Stimulated activated CD8-positive, alpha-beta memory T cell treated with anti-CD3 and anti-CD28 coated beads, Interleukin-15, amount 100 ng/mL, for 4 hours (primary cell): Measurements from ENCODE around the gene EHMT1.

Experiments used
- DNase-seq, 2 donors: peaks; one replicate each; pipeline ENCODE4 v3.0.0-alpha.2; 2020; ENCODE audit warnings: low read depth in 2 of 2

EHMT1 gene

GRCh38 chr9:137646341-137646740 lies 27.5 kb downstream of the EHMT1 start:
- DNase-seq: no peak

- DNase-seq: no peak
These were observed 28.4 kb downstream of the EHMT1 start for GRCh38 chr9:137647096-137647714.

GRCh38 chr9:137648396-137648795 lies 29.6 kb downstream of the EHMT1 start:
- no peak for DNase-seq

GRCh38 chr9:137649553-137649952 lies 30.7 kb downstream of the EHMT1 start:
- DNase-seq: no peak

- DNase-seq: no peak
These were observed 31.5 kb downstream of the EHMT1 start for GRCh38 chr9:137650259-137650658.

- no peak for DNase-seq
These were observed 32.0 kb downstream of the EHMT1 start for GRCh38 chr9:137650779-137651178.

GRCh38 chr9:137656416-137656815 lies 37.6 kb downstream of the EHMT1 start:
- no peak for DNase-seq

GRCh38 chr9:137657606-137658005 lies 38.8 kb downstream of the EHMT1 start:
- DNase-seq: no peak

- DNase-seq: no peak
These were observed 40.0 kb downstream of the EHMT1 start for GRCh38 chr9:137658781-137659180.

- no peak for DNase-seq
These were observed 41.3 kb downstream of the EHMT1 start for GRCh38 chr9:137660144-137660543.

- DNase-seq: no peak
These were observed 44.8 kb downstream of the EHMT1 start for GRCh38 chr9:137663584-137663983.

GRCh38 chr9:137664676-137665075 lies 45.9 kb downstream of the EHMT1 start:
- DNase-seq: no peak

- DNase-seq: no peak
These were observed 46.4 kb downstream of the EHMT1 start for GRCh38 chr9:137665226-137665625.

GRCh38 chr9:137665697-137666512 lies 47.1 kb downstream of the EHMT1 start:
- no peak for DNase-seq

GRCh38 chr9:137666513-137666822 lies 47.7 kb downstream of the EHMT1 start:
- DNase-seq: no peak

- DNase-seq: no peak
These were observed 48.3 kb downstream of the EHMT1 start for GRCh38 chr9:137666955-137667670.

GRCh38 chr9:137668203-137668602 lies 49.4 kb downstream of the EHMT1 start:
- no peak for DNase-seq

- no peak for DNase-seq
These were observed 50.5 kb downstream of the EHMT1 start for GRCh38 chr9:137669261-137669672.

GRCh38 chr9:137670391-137671195 lies 51.8 kb downstream of the EHMT1 start:
- no peak for DNase-seq

GRCh38 chr9:137671196-137671538 lies 52.4 kb downstream of the EHMT1 start:
- no peak for DNase-seq

- DNase-seq: no peak
These were observed 52.9 kb downstream of the EHMT1 start for GRCh38 chr9:137671721-137672120.
